Esophagus squamous epithelium (tissue), 4 donors: ENCODE measurements around the gene IFT122.

Experiments
- POLR2A ChIP-seq, 4 donors: fragments of 450-650 bp; IDR thresholded peaks; one replicate each; pipeline ENCODE4 v1.6.1; 2017; ENCODE audit warnings: antibody characterized with exemption in 4 of 4, mild to moderate bottlenecking in 4 of 4, moderate library complexity in 3 of 4
- TF ChIP-seq, protein P1 (sequence below), 6 experiments: fragments of 450-650 bp in 4 of 6; fragments of 200-600 bp in 2 of 6; sonication (generic) in 2 of 6; IDR thresholded peaks; one replicate each; pipeline ENCODE4 v1.5.1; 2016 to 2019; ENCODE audit warnings: antibody characterized with exemption in 6 of 6, mild to moderate bottlenecking in 4 of 6, moderate library complexity in 4 of 6

DNA sequence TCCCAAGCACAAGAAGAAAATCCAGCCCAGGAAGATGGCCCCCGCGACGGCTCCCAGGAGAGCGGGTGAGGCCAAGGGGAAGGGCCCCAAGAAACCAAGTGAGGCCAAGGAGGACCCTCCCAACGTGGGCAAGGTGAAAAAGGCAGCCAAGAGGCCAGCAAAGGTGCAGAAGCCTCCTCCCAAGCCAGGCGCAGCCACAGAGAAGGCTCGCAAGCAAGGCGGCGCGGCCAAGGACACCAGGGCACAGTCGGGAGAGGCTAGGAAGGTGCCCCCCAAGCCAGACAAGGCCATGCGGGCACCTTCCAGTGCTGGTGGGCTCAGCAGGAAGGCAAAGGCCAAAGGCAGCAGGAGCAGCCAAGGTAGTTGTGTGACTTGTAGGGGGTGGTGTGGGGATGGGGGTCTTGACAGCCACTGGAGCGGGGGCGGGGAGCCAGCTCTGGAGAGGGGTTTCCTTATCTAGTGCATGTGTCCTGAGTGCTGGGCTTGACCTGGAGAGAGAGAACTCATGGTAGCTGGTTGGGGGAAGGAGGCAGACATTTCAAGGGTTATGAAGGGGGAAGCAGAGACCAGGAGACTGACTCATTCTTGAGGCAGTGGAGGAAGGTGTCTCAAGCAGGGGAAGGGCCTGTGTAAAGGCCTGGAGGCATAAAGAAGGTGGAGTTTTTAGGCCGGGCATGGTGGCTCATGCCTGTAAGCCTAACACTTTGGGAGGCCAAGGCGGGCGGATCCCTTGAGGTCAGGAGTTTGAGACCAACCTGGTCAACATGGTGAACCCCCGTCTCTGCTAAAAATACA lies 109.2 kb downstream of the IFT122 start:
- TF ChIP-seq, protein P1, sequence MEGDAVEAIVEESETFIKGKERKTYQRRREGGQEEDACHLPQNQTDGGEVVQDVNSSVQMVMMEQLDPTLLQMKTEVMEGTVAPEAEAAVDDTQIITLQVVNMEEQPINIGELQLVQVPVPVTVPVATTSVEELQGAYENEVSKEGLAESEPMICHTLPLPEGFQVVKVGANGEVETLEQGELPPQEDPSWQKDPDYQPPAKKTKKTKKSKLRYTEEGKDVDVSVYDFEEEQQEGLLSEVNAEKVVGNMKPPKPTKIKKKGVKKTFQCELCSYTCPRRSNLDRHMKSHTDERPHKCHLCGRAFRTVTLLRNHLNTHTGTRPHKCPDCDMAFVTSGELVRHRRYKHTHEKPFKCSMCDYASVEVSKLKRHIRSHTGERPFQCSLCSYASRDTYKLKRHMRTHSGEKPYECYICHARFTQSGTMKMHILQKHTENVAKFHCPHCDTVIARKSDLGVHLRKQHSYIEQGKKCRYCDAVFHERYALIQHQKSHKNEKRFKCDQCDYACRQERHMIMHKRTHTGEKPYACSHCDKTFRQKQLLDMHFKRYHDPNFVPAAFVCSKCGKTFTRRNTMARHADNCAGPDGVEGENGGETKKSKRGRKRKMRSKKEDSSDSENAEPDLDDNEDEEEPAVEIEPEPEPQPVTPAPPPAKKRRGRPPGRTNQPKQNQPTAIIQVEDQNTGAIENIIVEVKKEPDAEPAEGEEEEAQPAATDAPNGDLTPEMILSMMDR (IDR thresholded peaks at IDR 0.05), result no peak
- no peak for TF ChIP-seq POLR2A (IDR thresholded peaks at IDR 0.05)
